ENCODE data around the gene ARHGEF3. TPM values are rescaled to one million over a fixed set of nuclear protein-coding genes. Genes with fewer than 3 reads are reported as not detected.

ARHGEF3 gene
- polyA plus RNA-seq, 1 donor from 2014 or later = 4.1 TPM

GRCh38 chr3:56800130-56800831 lies 1.5 kb downstream of the ARHGEF3 start:
- Histone ChIP-seq H3K9me3 (ENCODE audit: low read length) (no peaks in the 10 kb centered on the region), H3K27me3 (ENCODE audit: insufficient read depth, low read depth, low read length) (peaks cover 15% of the 10 kb centered on the region), H2AFZ (ENCODE audit: low read depth, low read length) (no peak overlapping the region), H3K36me3 (ENCODE audit: insufficient read depth, low read length) (no peaks in the 10 kb centered on the region), H3K9ac (ENCODE audit: low read length) (no peak overlapping the region), H3K79me2 (replicated peaks; ENCODE audit: insufficient read depth, low read length) (no peaks in the 10 kb centered on the region), H3K27ac (ENCODE audit: low read length) (no peak overlapping the region), H3K4me3 (ENCODE audit: low read length) (peak overlapping the region; percentile 84), H3F3A (ENCODE audit: insufficient read depth, low read length, poor library complexity, severe bottlenecking) (no peaks in the 10 kb centered on the region), H3K9me2 (ENCODE audit: insufficient read depth, low read length) (no peaks in the 10 kb centered on the region), H4K20me1 (ENCODE audit: insufficient read depth) (no peaks in the 10 kb centered on the region), H3K4me2 (ENCODE audit: low read length) (no peak overlapping the region)
- TF ChIP-seq CTCF (IDR thresholded peaks at IDR 0.05; ENCODE audit: poor library complexity, severe bottlenecking) = no peak
- TF ChIP-seq RAD21 (conservative IDR thresholded peaks at IDR 0.05) = no peak

- Histone ChIP-seq H3K27ac (ENCODE audit: low read length) (no peak overlapping the region), H3K4me3 (ENCODE audit: low read length) (peak overlapping the region; percentile 50), H4K20me1 (ENCODE audit: insufficient read depth) (no peaks in the 10 kb centered on the region), H3K4me2 (ENCODE audit: low read length) (peak overlapping the region; percentile 10), H3K9me3 (ENCODE audit: low read length) (no peaks in the 10 kb centered on the region), H3K36me3 (ENCODE audit: insufficient read depth, low read length) (no peaks in the 10 kb centered on the region), H3K9me2 (ENCODE audit: insufficient read depth, low read length) (no peaks in the 10 kb centered on the region), H3K27me3 (ENCODE audit: insufficient read depth, low read depth, low read length) (peaks cover 15% of the 10 kb centered on the region), H2AFZ (ENCODE audit: low read depth, low read length) (no peak overlapping the region), H3F3A (ENCODE audit: insufficient read depth, low read length, poor library complexity, severe bottlenecking) (no peaks in the 10 kb centered on the region), H3K9ac (ENCODE audit: low read length) (no peak overlapping the region), H3K79me2 (replicated peaks; ENCODE audit: insufficient read depth, low read length) (no peaks in the 10 kb centered on the region)
- TF ChIP-seq TAF1 (IDR thresholded peaks at IDR 0.05; ENCODE audit: low read depth) = no peak
- no peak for TF ChIP-seq MXI1 (conservative IDR thresholded peaks at IDR 0.05; ENCODE audit: poor library complexity, severe bottlenecking)
- peak; percentile 65 for TF ChIP-seq SMC3 (conservative IDR thresholded peaks at IDR 0.05; ENCODE audit: poor library complexity)
- TF ChIP-seq POLR2AphosphoS5 (IDR thresholded peaks at IDR 0.05) = no peak
- peak; percentile 55 for TF ChIP-seq RAD21 (conservative IDR thresholded peaks at IDR 0.05)
- peak; percentile 73 for TF ChIP-seq CTCF (IDR thresholded peaks at IDR 0.05; ENCODE audit: poor library complexity, severe bottlenecking)
Observed at GRCh38 chr3:56799251-56799882, 2.4 kb downstream of the ARHGEF3 start.

- Histone ChIP-seq H3F3A (ENCODE audit: insufficient read depth, low read length, poor library complexity, severe bottlenecking) (no peaks in the 10 kb centered on the region), H3K9me3 (ENCODE audit: low read length) (no peaks in the 10 kb centered on the region), H3K9me2 (ENCODE audit: insufficient read depth, low read length) (no peaks in the 10 kb centered on the region), H4K20me1 (ENCODE audit: insufficient read depth) (no peaks in the 10 kb centered on the region), H3K27me3 (ENCODE audit: insufficient read depth, low read depth, low read length) (peaks cover 8% of the 10 kb centered on the region), H3K36me3 (ENCODE audit: insufficient read depth, low read length) (no peaks in the 10 kb centered on the region), H2AFZ (ENCODE audit: low read depth, low read length) (no peak overlapping the region), H3K79me2 (replicated peaks; ENCODE audit: insufficient read depth, low read length) (no peaks in the 10 kb centered on the region), H3K27ac (ENCODE audit: low read length) (no peak overlapping the region), H3K4me2 (ENCODE audit: low read length) (no peak overlapping the region), H3K4me3 (ENCODE audit: low read length) (no peak overlapping the region), H3K9ac (ENCODE audit: low read length) (no peak overlapping the region)
- no peak for TF ChIP-seq MXI1 (conservative IDR thresholded peaks at IDR 0.05; ENCODE audit: poor library complexity, severe bottlenecking)
- no peak for TF ChIP-seq SMC3 (conservative IDR thresholded peaks at IDR 0.05; ENCODE audit: poor library complexity)
- no peak for TF ChIP-seq CTCF (IDR thresholded peaks at IDR 0.05; ENCODE audit: poor library complexity, severe bottlenecking)
- no peak for TF ChIP-seq EP300 (conservative IDR thresholded peaks at IDR 0.05; ENCODE audit: poor library complexity, severe bottlenecking)
- TF ChIP-seq REST (IDR thresholded peaks at IDR 0.05; ENCODE audit: borderline replicate concordance) = no peak
- TF ChIP-seq RAD21 (conservative IDR thresholded peaks at IDR 0.05) = no peak
- no peak for TF ChIP-seq EZH2 (IDR thresholded peaks at IDR 0.05; ENCODE audit: borderline replicate concordance, insufficient read depth, low read length, poor library complexity, severe bottlenecking)
- TF ChIP-seq POLR2AphosphoS5 (IDR thresholded peaks at IDR 0.05) = no peak
- TF ChIP-seq TAF1 (IDR thresholded peaks at IDR 0.05; ENCODE audit: low read depth) = no peak
Observed at GRCh38 chr3:56796996-56797395, 4.8 kb downstream of the ARHGEF3 start.
